HepG2 (cell line): ENCODE data around the gene CD151. TPM values are rescaled to one million over a fixed set of nuclear protein-coding genes. Genes with fewer than 3 reads are reported as not detected.

Source experiments
- ATF3 ChIP-seq: sonication (generic); formaldehyde crosslinking; IDR thresholded peaks from 2 replicates; pipeline ENCODE4 v1.4.0; 2020; ENCODE audit warnings: missing genetic modification reagents
- SAFB2 ChIP-seq: sonication (generic); formaldehyde crosslinking; IDR thresholded peaks from 2 replicates; pipeline ENCODE4 v1.5.1; 2020; ENCODE audit warnings: missing genetic modification reagents, low read depth, mild to moderate bottlenecking, borderline replicate concordance
- TCF7 ChIP-seq: sonication (generic); IDR thresholded peaks from 2 replicates; pipeline ENCODE4 v1.6.1; 2016; ENCODE audit warnings: antibody characterized with exemption, low read depth
- TIGD3 ChIP-seq: sonication (generic); formaldehyde crosslinking; IDR thresholded peaks from 2 replicates; pipeline ENCODE4 v1.5.1; 2020; ENCODE audit warnings: mild to moderate bottlenecking, missing genetic modification reagents, borderline replicate concordance
- TRAFD1 ChIP-seq: sonication (generic); formaldehyde crosslinking; IDR thresholded peaks from 2 replicates; pipeline ENCODE4 v1.5.1; 2020; ENCODE audit warnings: missing genetic modification reagents, mild to moderate bottlenecking, borderline replicate concordance
- ZNF646 ChIP-seq: sonication (generic); formaldehyde crosslinking; IDR thresholded peaks from 2 replicates; pipeline ENCODE4 v1.9.0; 2021; ENCODE audit warnings: mild to moderate bottlenecking, missing genetic modification reagents
- ZNF776 ChIP-seq: sonication (generic); formaldehyde crosslinking; IDR thresholded peaks from 2 replicates; pipeline ENCODE4 v1.4.0; 2020; ENCODE audit warnings: mild to moderate bottlenecking, missing genetic modification reagents
- polyA plus RNA-seq, 8 experiments: library from polyadenylated mRNA; depleted of rRNA in 3 of 8; stranded (reverse) in 7 of 8; unstranded in 1 of 8; fragments of >200 nt; fragmentation: Illumina TruSeq in 4 of 8; extraction: Trizol in 4 of 8; gene quantifications; 2 replicates each; pipeline versions ENCODE4 v1.2.1 to v1.2.3, GENCODE V29; 2011 to 2016; ENCODE audit warnings: low read depth in 4 of 8, missing spikeins in 1 of 8, mixed read lengths in 1 of 8; ENCODE audit not compliant: insufficient read depth in 1 of 8
- total RNA-seq, 5 experiments: library from RNA; depleted of rRNA; stranded (reverse); fragments of >200 nt; fragmentation: Illumina TruSeq; extraction: Trizol; gene quantifications; 2 replicates each; pipeline ENCODE4 v1.2.3, GENCODE V29; 2016; ENCODE audit warnings: low read depth in 1 of 5

Gene CD151
- total and polyA plus RNA-seq, 2 of the 13 experiments (the other 11 are each of a cell fraction or from before 2014, with no cell fraction given) = 125 to 197 TPM

- TF ChIP-seq TIGD3 (CRISPR knock-in tag) = no peak
- no peak for TF ChIP-seq ZNF776 (CRISPR knock-in tag)
- no peak for TF ChIP-seq ZNF646
- TF ChIP-seq TCF7 = no peak
- peak; percentile 78; the same call in 1 of the 2 replicates for TF ChIP-seq SAFB2
- no peak for TF ChIP-seq ATF3 (CRISPR knock-in tag)
- TF ChIP-seq TRAFD1 (CRISPR knock-in tag) = peak; percentile 68; the same call in 1 of the 2 replicates
These were observed 5.4 kb upstream of the CD151 start (continued) for GRCh38 chr11:827146-827896.
